Activated T-helper 9 cell treated with anti-CD3 and anti-CD28 coated beads, Interleukin-2, amount 50 U/mL, for 16 hours (primary cell): ENCODE results near the gene GDPD4.

Source experiments
- DNase-seq: peaks from one replicate; pipeline ENCODE4 v3.0.0-alpha.2; 2020; ENCODE audit warnings: low read depth

The GDPD4 gene

GRCh38 chr11:77204754-77205466 is 96.6 kb downstream of the GDPD4 start:
- no peak for DNase-seq

- no peak for DNase-seq
Observed at GRCh38 chr11:77203901-77204753, 97.4 kb downstream of the GDPD4 start.

- DNase-seq = no peak
Observed at GRCh38 chr11:77202941-77203900, 98.3 kb downstream of the GDPD4 start.

- no peak for DNase-seq
Observed at GRCh38 chr11:77201991-77202841, 99.3 kb downstream of the GDPD4 start.

GRCh38 chr11:77201370-77201769 is 100.1 kb downstream of the GDPD4 start:
- DNase-seq = no peak

GRCh38 chr11:77200351-77201268 is 100.9 kb downstream of the GDPD4 start:
- no peak for DNase-seq

- no peak for DNase-seq
Observed at GRCh38 chr11:77199137-77199745, 102.2 kb downstream of the GDPD4 start.

- no peak for DNase-seq
Observed at GRCh38 chr11:77198440-77198849, 103.0 kb downstream of the GDPD4 start.

- DNase-seq = no peak
Observed at GRCh38 chr11:77197626-77198320, 103.7 kb downstream of the GDPD4 start.

GRCh38 chr11:77196961-77197360 is 104.5 kb downstream of the GDPD4 start:
- no peak for DNase-seq

- no peak for DNase-seq
Observed at GRCh38 chr11:77195071-77195755, 106.3 kb downstream of the GDPD4 start.

- no peak for DNase-seq
Observed at GRCh38 chr11:77193911-77194830, 107.3 kb downstream of the GDPD4 start.

- DNase-seq = no peak
Observed at GRCh38 chr11:77193167-77193566, 108.3 kb downstream of the GDPD4 start.

GRCh38 chr11:77191823-77192495 is 109.5 kb downstream of the GDPD4 start:
- DNase-seq = peak; percentile 8

- DNase-seq = no peak
Observed at GRCh38 chr11:77191429-77191822, 110.1 kb downstream of the GDPD4 start.

- no peak for DNase-seq
Observed at GRCh38 chr11:77190331-77191075, 111.0 kb downstream of the GDPD4 start.
